Measurements from ENCODE around the gene GGNBP2.
"Not testable (repeated sequence)": the region's sequence is repeated elsewhere in the genome, so short reads cannot be mapped to it uniquely, and the experiment has no call there.

Gene GGNBP2

DNA sequence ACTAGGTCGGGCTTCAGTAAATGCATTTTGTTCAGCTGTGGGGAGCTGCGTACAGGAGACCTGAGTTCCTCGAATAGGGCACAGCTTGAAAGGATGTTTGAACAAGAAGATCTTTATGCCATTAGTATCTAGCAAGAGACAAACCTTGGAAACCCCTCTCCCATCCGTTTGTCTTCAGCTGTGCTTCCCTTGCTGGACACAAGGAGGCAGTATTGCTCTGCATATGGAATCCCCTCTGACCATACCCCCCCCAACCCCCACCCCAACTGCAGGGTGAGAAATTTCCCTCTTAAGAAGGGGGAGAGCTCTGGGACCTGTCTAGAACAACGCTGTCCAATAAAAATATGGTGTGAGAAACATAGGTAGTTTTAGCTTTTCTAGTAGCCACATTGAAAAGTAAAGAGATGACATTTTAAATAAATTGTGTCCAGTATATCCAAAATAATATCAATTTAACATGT, 58.2 kb downstream of the GGNBP2 start:
- peak; percentile 73 for DNase-seq

DNA sequence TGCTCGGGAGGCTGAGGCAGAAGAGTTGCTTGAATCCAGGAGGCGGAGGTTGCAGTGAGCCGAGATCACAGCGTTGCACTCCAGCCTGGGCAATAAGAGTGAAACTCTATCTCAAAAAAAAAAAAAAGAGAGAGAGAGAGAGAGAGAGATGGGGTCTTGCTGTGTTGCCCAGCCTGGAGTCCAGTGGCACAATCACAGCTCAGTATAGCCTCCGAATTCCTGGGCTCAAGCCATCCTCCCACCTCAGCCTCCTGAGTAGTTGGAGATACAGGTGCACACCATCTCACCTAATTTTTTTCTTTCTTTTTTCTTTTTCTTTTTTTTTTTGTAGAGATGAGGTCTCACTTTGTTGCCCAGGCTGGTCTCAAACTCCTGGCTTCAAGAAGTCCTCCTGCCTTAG, 60.3 kb downstream of the GGNBP2 start:
- not testable (repeated sequence) for DNase-seq

DNA sequence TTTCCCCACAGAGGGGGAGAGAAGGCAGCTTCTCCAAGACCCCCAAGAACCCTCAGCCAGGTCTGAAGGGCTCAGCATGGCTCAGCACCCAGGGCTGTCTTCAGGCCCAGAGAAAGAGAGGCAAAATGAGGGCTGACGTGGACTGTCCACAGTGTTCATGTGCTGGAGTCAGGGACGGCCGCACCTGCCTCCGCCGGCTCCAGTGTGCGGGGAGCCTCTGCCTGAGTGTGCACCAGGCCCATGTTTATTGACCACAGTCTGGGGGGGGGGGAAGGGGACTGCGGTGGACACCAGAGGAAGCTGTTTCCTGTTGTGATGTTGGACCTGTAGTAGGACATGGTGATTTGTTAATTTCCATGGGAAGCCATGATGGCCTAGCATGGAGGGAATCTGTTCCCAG, 63.6 kb downstream of the GGNBP2 start:
- DNase-seq = no peak

DNA sequence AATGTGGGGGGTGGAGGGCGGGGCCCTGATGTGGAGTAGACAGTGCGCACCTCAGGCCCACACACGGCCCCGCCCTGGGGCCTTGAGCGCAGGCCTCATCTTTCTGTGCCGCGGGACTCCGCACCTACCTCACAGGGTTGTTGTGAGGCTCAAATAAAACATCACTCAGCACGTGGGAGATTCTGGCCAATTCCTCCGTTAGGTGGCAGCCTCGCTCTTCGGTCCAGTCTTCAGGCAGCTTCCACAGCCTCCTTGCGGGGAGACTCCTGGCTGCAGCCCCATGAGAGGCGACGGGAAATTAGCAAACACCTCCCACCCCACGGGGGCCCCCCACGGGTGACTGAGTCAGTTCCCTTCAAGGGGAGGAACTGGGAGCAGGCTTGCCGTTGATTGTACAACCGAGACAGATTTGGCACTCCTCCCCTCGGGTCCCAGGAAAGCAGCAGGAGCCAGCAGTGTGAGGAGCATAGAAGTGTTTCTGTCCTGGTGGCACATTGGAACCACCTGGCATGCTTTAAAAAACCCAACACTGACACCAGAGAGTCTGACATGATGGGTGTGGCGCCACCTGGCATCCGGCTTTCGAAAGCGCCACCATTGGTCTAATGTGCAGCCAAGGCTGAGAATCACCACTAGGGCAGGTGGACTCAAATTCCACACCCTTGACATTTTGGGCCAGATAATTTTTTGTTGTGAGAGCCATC, 64.2 kb downstream of the GGNBP2 start:
- DNase-seq = peak; percentile 24

DNA sequence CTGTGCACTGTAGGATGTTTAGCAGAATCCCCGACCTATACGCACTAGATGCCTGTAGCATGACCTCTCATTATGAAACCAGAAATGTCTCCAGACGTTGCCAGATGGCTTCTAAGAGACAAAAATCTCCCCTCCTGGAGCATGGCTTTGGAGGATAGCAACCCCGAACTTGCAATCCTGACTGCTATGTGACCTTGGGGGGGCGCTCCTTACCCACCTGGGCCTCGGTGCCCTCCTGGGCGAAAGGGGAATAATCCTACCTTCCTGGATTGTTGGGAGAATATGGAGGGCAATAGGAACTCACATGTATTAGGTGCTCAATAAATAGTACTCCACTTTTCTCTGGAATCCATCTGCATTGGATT, 64.8 kb downstream of the GGNBP2 start:
- no peak for DNase-seq

DNA sequence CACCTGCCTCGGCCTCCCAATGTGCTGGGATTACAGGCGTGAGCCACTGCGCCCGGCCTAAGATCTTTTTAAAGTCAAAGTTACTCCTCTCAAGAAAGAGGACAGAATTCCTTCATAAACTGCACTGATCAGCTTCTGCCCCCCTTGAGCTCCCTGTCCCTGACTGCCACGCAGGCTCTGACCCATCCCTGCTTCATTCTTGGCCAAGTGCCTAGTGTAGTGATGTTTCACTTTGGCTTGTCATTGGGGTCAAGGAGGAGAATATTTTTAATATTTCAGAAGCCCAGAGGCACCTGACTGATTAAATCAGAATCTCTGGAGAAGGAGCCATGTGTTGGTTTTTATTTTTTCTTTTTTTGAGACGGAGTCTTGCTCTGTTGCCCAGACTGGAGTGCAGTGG, 65.8 kb downstream of the GGNBP2 start:
- DNase-seq = no peak

DNA sequence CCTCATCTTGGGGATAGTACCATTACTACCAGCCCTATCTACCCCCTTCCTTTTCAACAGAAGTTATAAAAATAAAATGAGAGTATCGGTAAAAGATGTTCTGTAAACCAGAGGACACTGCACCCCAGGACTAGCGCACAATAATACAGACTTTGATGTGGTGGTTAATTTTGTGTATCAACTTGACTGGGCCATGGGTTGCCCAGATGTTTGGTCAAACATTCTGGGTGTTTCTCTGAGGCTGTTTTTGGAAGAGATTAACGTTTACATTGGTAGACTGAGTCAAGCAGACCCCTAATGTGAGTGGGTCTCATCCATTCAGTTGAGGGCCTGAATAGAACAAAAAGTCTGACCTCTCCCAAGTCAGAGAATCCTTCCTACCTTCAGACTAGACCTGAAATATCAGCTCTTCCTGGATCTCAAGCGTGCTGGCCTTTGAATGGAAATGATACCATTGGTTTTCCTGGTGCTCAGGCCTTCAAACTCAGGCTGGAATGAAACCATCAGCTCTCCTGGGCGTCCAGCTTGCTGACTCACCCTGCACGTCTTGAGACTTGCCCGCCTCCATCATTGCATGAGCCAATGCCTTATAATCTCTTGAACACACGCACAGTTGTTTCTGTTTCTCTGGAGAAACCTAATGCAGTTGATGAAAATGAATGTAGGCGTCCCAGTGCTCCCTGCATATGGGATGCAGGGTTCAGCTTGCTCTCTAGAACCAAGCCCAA, 66.8 kb downstream of the GGNBP2 start:
- DNase-seq = no peak

DNA sequence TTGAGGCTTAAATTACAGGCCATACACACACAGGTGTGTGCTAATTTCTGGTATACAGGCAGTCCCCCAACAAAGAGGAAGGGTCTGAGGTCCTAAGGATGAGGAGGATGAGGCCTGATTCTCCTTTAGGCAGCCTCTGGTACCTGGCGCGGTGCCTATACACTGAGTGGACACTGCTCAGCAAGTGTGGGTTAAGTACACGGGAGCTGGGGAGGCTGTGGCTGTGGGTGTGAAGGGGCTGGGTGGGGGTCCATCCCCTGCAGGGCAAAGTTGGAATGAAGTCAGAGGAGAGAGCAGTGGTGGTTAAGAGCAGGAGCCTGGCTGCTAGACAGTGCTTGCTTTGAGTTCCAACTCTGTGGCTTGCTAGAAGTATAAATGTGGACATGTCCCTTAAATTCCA, 67.6 kb downstream of the GGNBP2 start:
- DNase-seq = no peak

DNA sequence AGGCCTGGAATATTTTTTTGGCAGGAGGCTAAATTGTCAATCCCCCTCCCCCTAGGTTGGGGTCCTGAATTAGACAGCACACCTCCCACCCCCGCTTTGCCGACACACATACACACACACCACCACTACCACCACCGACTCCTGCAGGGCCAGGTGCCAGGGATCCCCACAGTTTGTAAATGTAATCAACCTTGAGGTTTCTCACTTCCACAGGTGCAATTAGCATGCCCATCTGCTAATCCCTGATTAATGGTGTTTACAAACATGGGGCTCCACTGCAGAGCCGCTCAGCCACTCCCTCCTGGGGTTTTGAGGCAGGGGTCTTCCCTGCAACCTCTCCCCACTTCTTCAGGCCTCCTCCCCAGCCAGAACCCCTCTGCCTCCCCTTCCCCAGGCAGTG, 68.4 kb downstream of the GGNBP2 start:
- no peak for DNase-seq

DNA sequence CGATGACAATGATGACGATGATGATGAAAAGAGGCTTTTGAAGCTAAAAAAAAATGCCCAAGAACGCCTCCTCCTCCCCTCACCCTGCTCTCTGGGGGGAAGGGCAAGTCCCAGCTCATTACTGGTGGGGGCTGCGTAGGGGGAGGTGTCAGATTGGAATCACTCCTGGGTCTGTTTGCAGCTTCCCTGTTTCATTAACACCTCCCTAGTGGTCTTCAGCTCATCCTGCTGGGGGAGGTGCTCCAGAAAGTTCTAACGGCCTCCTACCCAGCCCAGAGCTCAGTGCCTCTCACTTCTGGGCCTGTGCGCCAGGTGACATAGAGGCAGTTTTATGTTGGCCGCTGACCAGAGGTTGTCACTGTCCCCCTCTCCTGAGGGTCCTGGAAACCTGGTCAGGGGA, 69.4 kb downstream of the GGNBP2 start:
- DNase-seq = no peak

DNA sequence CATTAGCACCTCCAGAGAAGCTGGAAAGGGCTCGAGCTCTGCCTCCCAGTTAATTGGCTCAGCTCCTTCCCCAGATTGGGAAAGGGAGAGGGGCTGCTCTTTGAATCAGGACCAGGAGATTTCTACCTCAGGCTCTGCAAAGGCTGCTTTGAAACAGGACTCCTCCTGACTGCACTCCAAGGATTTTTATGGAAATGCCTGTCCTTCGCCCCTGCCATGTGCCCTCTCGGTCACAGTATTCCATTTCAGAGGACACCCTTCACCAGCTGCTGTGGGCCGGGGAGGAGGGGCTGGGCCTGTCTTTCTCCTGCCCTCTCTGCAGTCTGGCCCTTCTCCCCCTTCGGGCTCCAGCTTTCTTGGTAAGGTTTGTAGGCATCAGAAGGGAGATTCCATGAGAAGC, 70.2 kb downstream of the GGNBP2 start:
- DNase-seq = no peak

DNA sequence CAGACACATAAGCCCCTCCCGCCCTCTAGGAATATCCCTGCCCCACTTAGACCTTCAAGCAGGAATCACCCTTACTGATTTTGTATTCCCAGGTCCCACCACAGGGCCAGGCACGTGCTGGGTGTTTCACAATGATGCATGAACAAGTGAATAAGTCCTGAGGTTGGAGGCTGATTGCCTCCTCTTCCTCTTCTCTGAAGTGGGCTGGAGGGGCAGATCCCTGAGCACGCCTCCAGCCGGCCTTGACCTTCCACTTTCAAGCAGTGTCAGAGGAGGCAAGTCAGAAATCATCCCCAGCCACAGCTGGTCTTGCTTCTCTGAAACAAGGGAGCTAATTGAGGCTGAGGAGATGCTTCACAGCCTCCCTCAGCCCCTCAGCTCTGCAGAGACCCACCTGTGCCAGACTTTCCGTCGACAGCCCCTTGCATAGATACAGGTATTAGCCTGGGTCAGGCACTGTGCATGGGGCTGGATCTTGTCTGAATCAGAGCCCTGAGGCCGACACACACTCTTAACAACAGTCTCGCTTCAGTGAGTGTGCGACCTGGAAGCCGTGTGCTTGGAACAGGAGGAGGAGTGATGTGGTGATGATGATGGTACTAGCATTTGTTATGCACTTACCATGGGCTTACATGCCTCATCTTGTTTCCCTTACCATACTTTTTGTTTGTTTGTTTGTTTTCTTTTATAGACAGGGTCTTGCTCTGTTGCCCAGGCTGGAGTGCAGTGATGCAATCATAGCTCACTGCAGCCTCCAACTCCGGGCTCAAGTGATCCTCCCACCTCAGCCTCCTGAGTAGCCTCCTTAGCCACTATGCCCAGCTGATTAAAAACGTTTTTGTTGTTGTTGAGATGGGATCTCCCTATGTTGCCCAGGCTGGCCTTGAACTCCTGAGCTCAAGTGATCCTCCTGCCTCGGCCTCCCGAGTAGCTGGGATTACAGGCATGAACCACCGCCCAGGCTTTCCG, 71.6 kb downstream of the GGNBP2 start:
- DNase-seq = no peak

DNA sequence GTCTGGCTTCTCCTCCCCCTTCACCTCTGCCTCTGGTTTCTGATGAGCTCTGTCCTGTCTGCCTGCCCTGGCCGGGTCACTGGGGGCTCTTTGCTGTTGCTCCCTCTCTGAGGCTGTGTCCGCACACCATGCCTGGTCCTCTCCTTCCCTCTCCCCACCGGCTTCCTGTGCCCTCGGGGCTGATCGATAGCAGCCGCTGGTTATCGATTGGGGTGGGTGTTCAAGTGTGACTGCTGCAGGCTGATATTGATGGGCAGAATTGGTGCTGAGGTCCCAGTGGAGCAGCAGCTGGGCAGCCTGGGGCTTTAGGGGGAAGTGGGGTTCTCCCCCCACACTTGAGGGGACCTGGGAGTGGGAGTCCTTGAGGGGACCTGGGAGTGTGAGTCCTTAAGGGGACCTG, 73.1 kb downstream of the GGNBP2 start:
- DNase-seq = no peak

DNA sequence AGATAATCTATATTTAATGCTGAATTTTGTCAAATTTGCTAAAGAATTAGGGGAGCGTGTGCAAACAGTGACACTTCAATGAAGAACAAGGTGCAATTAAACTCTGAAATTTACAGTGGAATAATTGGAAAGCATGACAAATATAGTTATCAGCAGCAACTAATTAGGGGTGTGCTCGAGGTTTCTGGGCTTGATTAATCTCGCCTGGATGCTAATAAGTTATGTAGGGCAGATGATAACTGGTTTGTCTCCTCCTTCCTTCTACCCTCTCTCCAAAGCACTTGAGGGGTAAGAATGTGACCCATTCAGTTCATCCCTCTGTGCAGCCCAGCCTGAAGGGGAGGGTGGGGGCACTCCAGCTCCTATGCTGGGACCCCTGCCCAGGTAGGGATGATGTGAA, 78.6 kb downstream of the GGNBP2 start:
- no peak for DNase-seq

DNA sequence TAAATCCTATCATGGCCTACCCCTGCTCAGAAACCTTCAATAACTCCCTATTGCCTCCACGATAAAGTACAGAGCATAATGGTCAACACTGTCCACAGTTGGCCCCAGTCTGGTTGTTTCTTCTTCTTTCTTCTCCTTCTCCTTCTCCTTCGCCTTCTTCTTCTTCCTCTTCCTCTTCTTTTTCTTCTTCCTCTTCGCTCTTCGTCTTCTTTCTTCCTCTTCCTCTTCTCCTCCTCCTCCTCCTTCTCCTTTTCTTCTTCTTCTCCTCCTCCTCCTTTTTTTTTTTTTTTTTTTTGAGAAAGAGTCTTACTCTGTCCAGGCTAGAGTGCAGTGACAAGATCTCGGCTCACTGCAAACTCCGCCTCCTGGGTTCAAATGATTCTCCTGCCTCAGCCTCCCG, 80.5 kb downstream of the GGNBP2 start:
- no peak for DNase-seq

DNA sequence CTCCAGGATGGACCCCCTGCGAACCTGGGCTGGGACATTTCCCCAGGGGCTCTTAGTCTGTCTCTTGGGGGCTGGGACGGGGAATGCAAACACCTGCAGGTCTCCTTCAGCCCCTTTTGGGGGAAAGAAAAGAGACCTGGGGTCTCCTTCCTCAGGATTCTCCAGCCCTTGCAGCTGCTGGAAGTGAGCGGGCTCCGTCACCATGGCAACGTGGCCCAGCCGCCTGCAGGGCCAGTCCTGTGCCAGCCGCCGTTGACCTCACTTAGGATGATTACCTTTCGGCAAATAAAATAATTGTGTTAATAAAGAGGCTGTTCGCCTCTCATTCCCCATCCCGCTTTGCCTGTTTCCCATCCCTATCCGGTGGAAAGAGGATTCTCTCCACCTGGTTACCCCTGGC, 82.4 kb downstream of the GGNBP2 start:
- DNase-seq = no peak

DNA sequence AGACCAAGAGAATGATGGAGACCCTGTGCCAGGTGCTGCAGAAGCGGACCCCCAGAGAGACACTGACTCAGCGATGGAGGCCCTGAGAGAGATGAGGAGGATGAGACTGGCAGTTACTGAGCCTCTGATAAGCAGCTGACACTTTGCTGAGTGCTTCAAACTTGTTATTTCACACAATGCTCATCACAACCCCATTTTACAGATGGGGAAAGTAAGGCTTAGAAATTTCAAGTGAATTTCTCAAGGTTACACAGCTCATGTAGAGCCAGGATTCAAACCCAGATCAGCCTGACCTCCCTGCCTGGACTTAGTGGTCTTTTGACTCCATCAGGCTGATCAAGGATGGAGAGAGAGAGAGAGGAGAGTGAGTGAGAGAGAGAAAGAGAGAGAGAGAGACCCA, 83.9 kb downstream of the GGNBP2 start:
- DNase-seq = no peak

DNA sequence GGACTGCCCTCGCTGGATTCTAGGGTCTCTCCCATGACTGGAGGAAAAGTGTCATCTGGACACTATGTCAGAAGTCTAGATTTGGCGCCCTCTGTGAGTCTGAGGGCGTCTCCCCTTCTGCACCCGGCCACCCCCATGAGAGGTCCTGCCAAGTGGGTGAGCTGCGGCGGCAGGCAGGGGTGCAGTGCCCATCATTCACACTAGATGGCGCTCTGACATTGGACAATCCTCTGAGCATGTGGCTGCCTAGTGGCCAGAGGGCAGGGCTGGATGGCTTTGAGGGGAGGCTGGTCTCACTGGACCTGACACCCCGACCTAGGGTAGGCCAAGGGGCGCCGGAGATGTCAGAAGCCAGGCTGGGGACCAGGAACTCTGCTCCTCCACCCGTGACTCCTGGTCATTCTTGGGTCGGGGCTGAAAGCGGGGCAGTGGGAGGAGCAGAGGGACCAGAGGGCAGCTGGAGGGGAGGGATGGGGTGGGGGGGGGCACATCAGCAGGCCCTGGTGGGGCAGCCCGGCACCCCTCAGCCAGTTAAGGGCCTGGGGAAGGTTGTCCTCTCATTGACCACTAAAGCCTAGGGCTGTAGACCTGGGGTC, 84.6 kb downstream of the GGNBP2 start:
- DNase-seq = peak; percentile 79

DNA sequence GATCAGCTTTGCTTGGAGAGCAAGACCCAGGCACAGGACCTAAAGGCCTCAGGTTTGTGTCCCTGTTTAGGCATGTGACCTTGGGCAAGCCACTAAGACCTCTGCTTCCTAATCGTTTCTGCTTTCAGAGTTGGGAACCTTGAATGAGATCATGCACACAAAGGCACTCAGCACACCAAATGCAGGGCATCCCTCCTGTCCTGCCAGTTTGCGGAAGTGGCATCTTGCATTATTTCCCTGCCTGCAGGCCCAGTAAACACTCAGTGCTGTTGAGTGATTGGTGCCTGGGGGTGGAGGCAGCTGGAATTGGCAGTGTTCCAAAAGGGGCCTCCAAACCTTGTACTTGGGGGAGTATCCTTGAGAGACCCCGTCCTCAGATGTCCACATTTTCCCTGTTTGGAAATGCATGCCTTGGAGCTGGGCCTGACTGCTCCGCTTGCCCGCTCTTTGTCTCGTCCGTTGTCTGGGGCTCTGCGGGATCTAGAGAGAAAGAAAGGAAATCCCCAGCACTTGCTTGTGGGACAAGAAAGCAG, 85.3 kb downstream of the GGNBP2 start:
- no peak for DNase-seq

DNA sequence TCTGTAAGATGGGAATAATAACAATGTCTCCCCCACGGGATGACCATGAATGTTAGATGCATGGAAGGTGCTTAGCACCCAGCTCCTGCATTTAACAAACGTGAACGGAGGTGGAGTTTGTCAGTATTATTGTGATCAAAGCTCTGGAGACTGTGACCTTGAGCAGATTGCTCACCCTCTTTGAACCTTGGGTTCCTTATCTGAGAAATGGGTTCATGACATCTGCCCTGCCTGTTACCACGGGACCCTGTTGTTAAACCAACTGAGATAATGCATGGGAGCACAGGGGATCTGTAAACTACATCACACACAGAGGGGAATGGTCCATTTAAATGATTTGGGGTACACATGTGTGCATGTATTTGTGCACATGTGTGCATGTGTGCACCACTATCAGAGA, 86.3 kb downstream of the GGNBP2 start:
- no peak for DNase-seq

DNA sequence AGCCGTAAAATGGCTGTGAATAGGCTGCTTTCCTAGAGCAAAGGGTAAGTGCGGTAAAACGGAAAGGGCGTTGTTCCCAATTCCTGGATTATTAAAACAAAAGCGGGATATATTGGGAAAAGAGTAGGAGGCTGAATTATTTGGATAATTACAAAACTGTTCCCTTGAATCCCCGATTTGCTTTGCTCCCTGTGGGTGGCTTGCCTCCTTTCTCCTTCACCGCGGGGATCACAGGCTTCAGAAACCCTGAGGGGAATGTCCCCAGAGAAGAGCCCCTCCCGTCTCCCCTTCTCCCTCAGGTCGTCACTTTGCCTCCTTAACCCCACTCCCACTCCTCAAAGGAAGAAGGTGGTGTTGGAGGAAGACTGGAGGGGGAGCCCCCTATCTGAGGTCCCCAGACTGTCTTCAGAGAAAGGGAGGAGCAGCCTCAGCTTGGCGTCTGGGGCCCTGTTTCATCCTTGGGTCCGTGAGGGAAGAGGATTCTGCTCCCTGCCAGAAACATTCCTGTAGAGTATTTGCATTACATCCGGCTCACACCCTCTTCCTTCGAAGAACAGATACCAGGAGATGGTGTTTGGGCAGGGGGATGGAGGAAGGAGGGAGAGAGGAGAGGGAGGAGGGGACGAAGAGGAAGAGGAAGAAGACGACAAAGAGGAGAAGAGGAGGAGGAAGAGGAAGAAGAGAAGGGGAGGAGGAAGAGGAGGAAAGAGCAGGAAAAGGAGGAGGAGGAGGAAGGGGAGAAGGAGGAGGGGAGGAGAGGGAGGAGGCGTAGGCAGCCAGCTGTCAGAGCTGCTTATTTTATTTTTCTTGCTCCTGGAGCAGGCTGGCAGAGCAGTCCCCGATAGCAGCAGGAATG, 88.4 kb downstream of the GGNBP2 start:
- DNase-seq = no peak

Measured in CD4-positive, alpha-beta T cell treated with Interleukin-6 for 4 hours (primary cell).